HEK293 (cell line): ENCODE data around the gene CCIN.

Source experiments
- CTCF ChIP-seq: fragments of 450-650 bp; formaldehyde crosslinking; IDR thresholded peaks from 2 replicates; pipeline ENCODE4 v1.5.1; 2016; ENCODE audit warnings: missing biosample characterization, missing genetic modification characterization
- ZEB2 ChIP-seq: fragments of 450-650 bp; formaldehyde crosslinking; IDR thresholded peaks from 2 replicates; pipeline ENCODE4 v1.5.1; 2016; ENCODE audit warnings: missing biosample characterization, missing genetic modification characterization
- ZNF140 ChIP-seq: fragments of 450-650 bp; formaldehyde crosslinking; IDR thresholded peaks from 2 replicates; pipeline ENCODE4 v1.5.1; 2016; ENCODE audit warnings: missing biosample characterization, missing genetic modification characterization
- ZNF274 ChIP-seq, 2 experiments: fragments of 200-500 bp in 1 of 2; fragments of 450-650 bp in 1 of 2; sonication (Bioruptor generic) in 1 of 2; formaldehyde crosslinking in 1 of 2; IDR thresholded peaks; 2 replicates each; pipeline versions ENCODE4 v1.5.1 to v1.6.1; 2014 to 2016; ENCODE audit warnings: borderline replicate concordance in 1 of 2, inconsistent platforms in 1 of 2, low read length in 1 of 2, missing biosample characterization in 1 of 2, missing genetic modification characterization in 1 of 2
- ZNF660 ChIP-seq: fragments of 450-650 bp; IDR thresholded peaks from 2 replicates; pipeline ENCODE4 v1.5.1; 2018; ENCODE audit warnings: missing biosample characterization, mild to moderate bottlenecking, missing genetic modification characterization

GRCh38 chr9:36126016-36126730, 43.0 kb upstream of the CCIN start:
- TF ChIP-seq ZNF140 (tag by site-specific recombination) (no peak), ZEB2 (tag by site-specific recombination) (no peak), ZNF660 (tag by site-specific recombination) (no peak), CTCF (no peak), ZNF274 (IDR thresholded peaks at IDR 0.05; ENCODE audit: low read length) (no peak), ZNF274 (tag by site-specific recombination; IDR thresholded peaks at IDR 0.05; ENCODE audit: borderline replicate concordance) (no peak)
